Gastrocnemius medialis (tissue), 4 donors: ENCODE results near the gene PPFIA1. TPM values are rescaled to one million over a fixed set of nuclear protein-coding genes. Genes with fewer than 3 reads are reported as not detected.
A peak's percentile ranks its signal among the peaks of the same experiment; 100 is the strongest.

ENCODE experiments used
- ATAC-seq, 2 donors: fragments of 150-250 bp; one replicate each; pipeline ENCODE4 v1.9.1; 2016
- DNase-seq, 2 donors: peaks; one replicate each; pipeline ENCODE4 v3.0.0-alpha.2; 2019
- H3K27ac ChIP-seq, 4 donors: fragments of 200-600 bp; sonication (generic); 1 replicate in 1 of 4; 2 replicates in 3 of 4; pipeline ENCODE4 v1.5.1; 2016 to 2018; ENCODE audit warnings: mild to moderate bottlenecking in 2 of 4, moderate library complexity in 1 of 4
- H3K27me3 ChIP-seq, 3 donors: fragments of 200-600 bp; sonication (generic) in 2 of 3; 1 replicate in 1 of 3; 2 replicates in 2 of 3; pipeline versions ENCODE4 v1.5.1 to v1.6.0; 2016 to 2019; ENCODE audit warnings: mild to moderate bottlenecking in 1 of 3, moderate library complexity in 1 of 3
- H3K36me3 ChIP-seq, 2 donors: fragments of 200-600 bp; sonication (generic) in 1 of 2; one replicate each; pipeline ENCODE4 v1.5.1; 2017 to 2018
- H3K4me1 ChIP-seq, 2 donors: fragments of 200-600 bp; sonication (generic) in 1 of 2; one replicate each; pipeline ENCODE4 v1.5.1; 2016 to 2017; ENCODE audit warnings: mild to moderate bottlenecking in 2 of 2
- H3K4me3 ChIP-seq, 4 donors: fragments of 200-600 bp; sonication (generic) in 3 of 4; 1 replicate in 1 of 4; 2 replicates in 3 of 4; pipeline ENCODE4 v1.5.1; 2016 to 2019; ENCODE audit warnings: mild to moderate bottlenecking in 2 of 4
- H3K9me3 ChIP-seq, 3 donors: fragments of 200-600 bp; sonication (generic) in 2 of 3; 1 replicate in 1 of 3; 2 replicates in 2 of 3; pipeline ENCODE4 v1.5.1; 2016 to 2019
- POLR2A ChIP-seq, 2 donors: fragments of 450-650 bp; IDR thresholded peaks; one replicate each; pipeline ENCODE4 v1.6.1; 2017; ENCODE audit warnings: antibody characterized with exemption in 2 of 2, mild to moderate bottlenecking in 2 of 2, moderate library complexity in 2 of 2
- in situ Hi-C, 4 donors: fragments of 200-750 bp; cut with MboI; loops; one replicate each; pipeline versions ENCODE4 v1.15.0 to v1.8.0; 2017; ENCODE audit warnings: low sequenced_read_pairs in 4 of 4
- intact Hi-C: fragments of 100-400 bp; cut with DNase I; formaldehyde crosslinking; loops from one replicate; pipeline ENCODE4 v1.15.1; 2023; ENCODE audit warnings: low total_unique reads
- total RNA-seq, 4 donors: library from RNA; depleted of rRNA; stranded (reverse); fragments of >200 nt; gene quantifications; one replicate each; pipeline versions ENCODE4 v1.1.0 to v1.2.3, GENCODE V29; 2016
- TF ChIP-seq, protein P1 (sequence below), 5 experiments: fragments of 450-650 bp in 3 of 5; fragments of 200-600 bp in 2 of 5; sonication (generic) in 2 of 5; IDR thresholded peaks in 4 of 5; conservative IDR thresholded peaks in 1 of 5; 1 replicate in 4 of 5; 2 replicates in 1 of 5; pipeline ENCODE4 v1.5.1; 2016 to 2019; ENCODE audit warnings: antibody characterized with exemption in 5 of 5, mild to moderate bottlenecking in 3 of 5, moderate library complexity in 3 of 5

Gene PPFIA1
- total RNA-seq, 4 donors from 2014 or later, result 36.3 to 90.6 (median 46.0) TPM

DNA sequence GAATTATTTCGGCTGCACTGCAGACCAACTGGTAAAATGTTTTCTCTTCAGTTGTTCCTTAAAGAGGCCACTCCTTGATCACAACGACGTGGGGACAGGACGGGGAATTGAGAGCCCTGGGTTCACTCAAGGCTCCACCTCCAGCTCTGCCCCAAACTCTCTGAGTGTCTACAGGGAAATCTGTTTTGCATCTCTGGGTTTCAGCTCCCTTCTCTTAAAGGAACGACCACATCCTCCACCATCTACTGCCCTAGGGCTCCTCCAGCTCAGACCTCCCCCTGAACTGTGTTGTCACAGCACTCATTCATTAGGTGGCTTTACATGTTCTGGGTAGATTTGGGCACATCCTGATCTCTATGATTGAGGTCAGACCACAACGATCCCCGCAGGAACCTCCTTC, 5.1 kb upstream of the PPFIA1 start:
- H3K36me3 ChIP-seq, result no peaks in the 10 kb centered on the region
- no peak overlapping the region for H3K27ac ChIP-seq
- TF ChIP-seq POLR2A (IDR thresholded peaks at IDR 0.05), result no peak
- TF ChIP-seq, protein P1, sequence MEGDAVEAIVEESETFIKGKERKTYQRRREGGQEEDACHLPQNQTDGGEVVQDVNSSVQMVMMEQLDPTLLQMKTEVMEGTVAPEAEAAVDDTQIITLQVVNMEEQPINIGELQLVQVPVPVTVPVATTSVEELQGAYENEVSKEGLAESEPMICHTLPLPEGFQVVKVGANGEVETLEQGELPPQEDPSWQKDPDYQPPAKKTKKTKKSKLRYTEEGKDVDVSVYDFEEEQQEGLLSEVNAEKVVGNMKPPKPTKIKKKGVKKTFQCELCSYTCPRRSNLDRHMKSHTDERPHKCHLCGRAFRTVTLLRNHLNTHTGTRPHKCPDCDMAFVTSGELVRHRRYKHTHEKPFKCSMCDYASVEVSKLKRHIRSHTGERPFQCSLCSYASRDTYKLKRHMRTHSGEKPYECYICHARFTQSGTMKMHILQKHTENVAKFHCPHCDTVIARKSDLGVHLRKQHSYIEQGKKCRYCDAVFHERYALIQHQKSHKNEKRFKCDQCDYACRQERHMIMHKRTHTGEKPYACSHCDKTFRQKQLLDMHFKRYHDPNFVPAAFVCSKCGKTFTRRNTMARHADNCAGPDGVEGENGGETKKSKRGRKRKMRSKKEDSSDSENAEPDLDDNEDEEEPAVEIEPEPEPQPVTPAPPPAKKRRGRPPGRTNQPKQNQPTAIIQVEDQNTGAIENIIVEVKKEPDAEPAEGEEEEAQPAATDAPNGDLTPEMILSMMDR (IDR thresholded peaks at IDR 0.05 in 4 of 5, conservative IDR thresholded peaks at IDR 0.05 in 1 of 5), result no peak
- peaks cover 0 to 6% (median 2%) of the 10 kb centered on the region in 3 donors for H3K27me3 ChIP-seq
- ATAC-seq, result no peak
- in situ Hi-C loops (no loop called here), intact Hi-C loops (no loop called here)
- H3K4me1 ChIP-seq, result peaks cover 6 to 7% of the 10 kb centered on the region in 2 donors
- H3K4me3 ChIP-seq, result no peak overlapping the region
- no peak for DNase-seq
- no peaks in the 10 kb centered on the region for H3K9me3 ChIP-seq

DNA sequence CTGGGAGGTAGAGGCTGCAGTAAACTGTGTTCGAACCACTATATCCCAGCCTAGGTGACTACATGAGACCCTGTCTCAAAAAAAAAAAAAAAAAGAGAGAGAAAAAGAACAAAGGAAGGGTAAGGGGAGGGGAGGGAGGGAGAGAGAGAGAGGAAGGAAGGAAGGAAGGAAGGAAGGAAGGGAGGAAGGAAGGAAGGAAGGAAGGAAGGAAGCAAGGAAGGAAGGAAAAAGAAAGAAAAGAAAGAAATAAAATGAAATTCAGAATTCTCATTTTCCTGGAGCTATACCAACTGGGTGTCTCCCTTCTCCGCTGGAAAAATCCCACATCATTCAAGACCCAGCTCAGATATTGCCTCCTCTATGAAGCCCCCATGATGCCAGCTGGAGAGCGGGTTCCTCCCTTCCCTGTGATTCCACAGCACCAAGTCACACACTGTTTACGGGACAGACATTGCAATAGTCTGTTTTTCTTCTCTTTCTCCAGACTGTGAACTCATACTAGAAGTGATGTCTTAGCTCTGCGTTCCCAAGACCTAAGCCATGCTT, 3.0 kb upstream of the PPFIA1 start:
- Histone ChIP-seq H3K27ac (no peak overlapping the region), H3K4me1 (peaks cover 12 to 21% of the 10 kb centered on the region in 2 donors), H3K4me3 (no peak overlapping the region), H3K36me3 (peaks cover 0 to 6% of the 10 kb centered on the region in 2 donors), H3K9me3 (no peaks in the 10 kb centered on the region), H3K27me3 (peaks cover 0 to 6% (median 2%) of the 10 kb centered on the region in 3 donors)
- no peak for DNase-seq
- in situ Hi-C loops, result no loop called here
- intact Hi-C loops, result no loop called here
- ATAC-seq, result no peak
- TF ChIP-seq POLR2A (IDR thresholded peaks at IDR 0.05), result no peak
- TF ChIP-seq, protein P1 (IDR thresholded peaks at IDR 0.05 in 4 of 5, conservative IDR thresholded peaks at IDR 0.05 in 1 of 5), result no peak

DNA sequence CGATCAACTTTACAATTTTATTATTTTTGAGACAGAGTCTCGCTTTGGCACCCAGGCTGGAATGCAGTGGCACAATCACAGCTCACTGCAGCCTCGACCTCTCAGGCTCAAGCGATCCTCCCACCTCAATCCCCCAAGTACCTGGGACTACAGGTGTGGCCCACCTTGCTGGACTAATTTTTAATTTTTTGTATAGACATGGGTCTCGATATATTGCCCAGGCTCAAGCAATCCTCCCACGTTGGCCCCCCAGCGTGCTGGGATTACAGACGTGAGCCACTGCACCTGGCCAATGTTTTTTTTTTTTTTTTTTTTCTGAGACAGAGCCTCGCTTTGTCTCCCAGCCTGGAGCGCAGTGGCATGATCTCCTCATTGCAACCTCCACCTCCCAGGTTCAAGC, 2.0 kb upstream of the PPFIA1 start:
- peaks cover 17 to 26% of the 10 kb centered on the region in 2 donors for H3K4me1 ChIP-seq
- no peak overlapping the region for H3K4me3 ChIP-seq
- no peaks in the 10 kb centered on the region for H3K9me3 ChIP-seq
- in situ Hi-C loops (no loop called here), intact Hi-C loops (no loop called here)
- no peak for TF ChIP-seq POLR2A (IDR thresholded peaks at IDR 0.05)
- TF ChIP-seq, protein P1 (IDR thresholded peaks at IDR 0.05 in 4 of 5, conservative IDR thresholded peaks at IDR 0.05 in 1 of 5), result no peak
- no peak for ATAC-seq
- peaks cover 0 to 6% (median 2%) of the 10 kb centered on the region in 3 donors for H3K27me3 ChIP-seq
- DNase-seq, result no peak
- H3K36me3 ChIP-seq, result peaks cover 0 to 13% of the 10 kb centered on the region in 2 donors
- no peak overlapping the region for H3K27ac ChIP-seq

DNA sequence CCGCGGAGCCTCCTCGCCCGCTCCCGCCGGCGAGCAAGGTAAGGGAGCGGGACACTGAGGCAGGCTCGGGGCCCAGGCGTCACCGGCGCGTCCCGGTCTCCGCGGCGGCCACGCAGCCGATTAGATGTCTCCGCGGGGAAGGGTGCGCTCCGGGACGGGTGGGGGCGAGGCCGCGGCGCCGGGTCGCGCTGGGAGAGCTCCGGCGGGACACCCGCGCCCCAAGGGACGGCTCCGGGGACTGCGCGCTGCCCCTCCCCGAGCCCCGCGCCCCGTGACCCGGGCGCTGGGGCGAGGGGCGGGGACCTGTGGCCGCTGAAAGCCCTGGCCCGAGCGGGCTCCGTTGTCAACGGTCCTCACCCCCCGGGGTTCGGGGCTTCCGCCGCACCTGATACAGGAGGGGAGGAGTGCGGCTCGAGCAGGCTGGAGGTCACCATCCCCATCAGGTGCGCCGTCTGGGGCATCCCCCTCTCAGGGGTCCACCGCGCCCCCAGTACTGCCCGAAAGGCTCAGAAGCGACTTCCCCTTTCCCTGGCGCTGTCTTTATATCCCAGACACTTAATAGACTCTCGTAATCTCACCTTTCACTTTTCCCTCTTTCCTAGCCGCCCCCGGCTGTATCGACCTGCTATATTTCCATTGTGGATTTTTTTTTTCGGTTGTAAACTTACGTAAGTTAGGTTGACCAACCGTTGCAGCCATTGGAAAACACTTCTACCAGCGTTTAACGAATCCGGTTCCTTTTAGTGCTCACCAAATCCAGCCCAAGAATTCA, 573 bp downstream of the PPFIA1 start:
- H3K9me3 ChIP-seq, result no peaks in the 10 kb centered on the region
- H3K4me1 ChIP-seq, result peaks cover 30 to 35% of the 10 kb centered on the region in 2 donors
- peak overlapping the region; percentile 80 to 95 (median 86) for H3K27ac ChIP-seq
- H3K4me3 ChIP-seq, result peak overlapping the region; percentile 74 to 95 (median 76)
- peaks cover 0 to 20% of the 10 kb centered on the region in 2 donors for H3K36me3 ChIP-seq
- DNase-seq (peak in 1 of 2 donors; percentile 32), ATAC-seq (peak; percentile 61 to 68)
- intact Hi-C loops (loop anchor here (1.0 to 5.0 kb wide), 3 partner anchors 56 to 126 kb away; partner anchors contain the start of genes CTTN and FADD), in situ Hi-C loops (no loop called here)
- TF ChIP-seq POLR2A (IDR thresholded peaks at IDR 0.05), result peak; percentile 50 to 68
- TF ChIP-seq, protein P1 (IDR thresholded peaks at IDR 0.05 in 4 of 5, conservative IDR thresholded peaks at IDR 0.05 in 1 of 5), result peak in 2 of 5 experiments; percentile 39
- H3K27me3 ChIP-seq, result peaks cover 0 to 6% (median 2%) of the 10 kb centered on the region in 3 donors
